Prostate gland (tissue), 2 donors: ENCODE data around the gene GPX4. TPM values are rescaled to one million over a fixed set of nuclear protein-coding genes. Genes with fewer than 3 reads are reported as not detected.

ENCODE experiments used
- DNase-seq: peaks from one replicate; pipeline ENCODE4 v3.0.0-alpha.2; 2019; ENCODE audit warnings: low spot score
- H3K27ac ChIP-seq, 2 donors: fragments of 200-600 bp; sonication (generic); 2 replicates each; pipeline ENCODE4 v1.5.1; 2017 to 2019
- H3K27me3 ChIP-seq: fragments of 200-600 bp; sonication (generic); replicated peaks from 2 replicates; pipeline ENCODE4 v1.5.1; 2019; ENCODE audit not compliant: insufficient read depth
- H3K36me3 ChIP-seq, 2 donors: fragments of 200-600 bp; sonication (generic); 1 replicate in 1 of 2; 2 replicates in 1 of 2; pipeline versions ENCODE4 v1.5.1 to v1.8.1; 2017 to 2019
- H3K4me1 ChIP-seq: fragments of 200-600 bp; sonication (generic); replicated peaks from 2 replicates; pipeline ENCODE4 v1.5.1; 2019
- H3K4me3 ChIP-seq, 2 donors: fragments of 200-600 bp; sonication (generic); 2 replicates each; pipeline ENCODE4 v1.5.1; 2017 to 2019
- H3K9me3 ChIP-seq: fragments of 200-600 bp; sonication (generic); 2 replicates; pipeline ENCODE4 v1.5.1; 2017
- POLR2A ChIP-seq: fragments of 450-650 bp; IDR thresholded peaks from one replicate; pipeline ENCODE4 v1.6.1; 2016; ENCODE audit warnings: antibody characterized with exemption, mild to moderate bottlenecking
- POLR2AphosphoS5 ChIP-seq: sonication (generic); formaldehyde crosslinking; IDR thresholded peaks from one replicate; pipeline ENCODE4 v1.6.1; 2017; ENCODE audit warnings: antibody characterized with exemption
- whole genome bisulfite sequencing: methylation state at CpG from one replicate; pipeline ENCODE4 v1.1.5; 2018; 5-methylcytosine and 5-hydroxymethylcytosine counted together
- intact Hi-C: fragments of 100-400 bp; cut with DNase I; formaldehyde crosslinking; loops from one replicate; pipeline ENCODE4 v1.14.2; 2022
- total RNA-seq, 2 donors: library from RNA; depleted of rRNA; stranded (reverse); fragments of >200 nt; gene quantifications; one replicate each; pipeline ENCODE4 v1.1.0, GENCODE V29; 2016
- TF ChIP-seq, protein P1 (sequence below), 4 experiments: fragments of 200-600 bp in 2 of 4; fragments of 450-650 bp in 2 of 4; sonication (generic) in 2 of 4; IDR thresholded peaks; 1 replicate in 3 of 4; 2 replicates in 1 of 4; pipeline ENCODE4 v1.5.1; 2016 to 2019; ENCODE audit warnings: antibody characterized with exemption in 4 of 4, mild to moderate bottlenecking in 2 of 4, moderate library complexity in 2 of 4

Gene GPX4
- total RNA-seq, 2 donors from 2014 or later: 577 to 627 TPM

DNA sequence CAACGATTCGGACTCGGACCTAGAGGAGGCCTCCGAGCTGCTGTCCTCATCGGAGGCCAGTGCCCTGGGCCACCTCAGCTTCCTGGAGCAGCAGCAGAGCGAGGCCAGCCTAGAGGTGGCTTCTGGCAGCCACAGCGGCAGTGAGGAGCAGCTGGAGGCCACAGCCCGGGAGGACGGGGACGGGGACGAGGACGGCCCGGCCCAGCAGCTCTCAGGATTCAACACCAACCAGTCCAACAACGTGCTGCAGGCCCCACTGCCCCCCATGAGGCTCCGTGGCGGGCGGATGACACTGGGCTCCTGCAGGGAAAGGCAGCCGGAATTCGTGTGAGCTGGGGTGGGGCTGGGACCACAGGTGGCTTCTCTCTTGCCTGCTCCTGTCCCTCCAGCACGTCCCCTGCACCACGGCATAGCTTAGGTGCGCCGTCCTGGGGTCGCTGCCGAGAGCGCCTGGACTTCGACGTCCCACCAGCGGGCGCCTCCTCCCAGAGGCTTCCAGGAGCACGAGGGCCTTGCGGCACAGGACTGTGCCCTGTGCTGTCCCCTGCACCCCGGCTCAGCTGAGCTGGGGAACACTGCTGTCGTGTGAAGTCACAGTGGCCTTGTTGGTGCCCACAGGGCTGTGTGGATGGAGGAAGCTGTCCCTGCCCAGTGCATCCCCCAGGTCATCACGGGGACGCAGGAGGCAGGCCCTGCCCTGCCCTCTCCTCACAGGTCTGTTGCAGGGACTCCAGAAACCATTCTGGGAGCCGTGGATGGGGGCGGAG, 17.9 kb upstream of the GPX4 start:
- no peak overlapping the region for H3K4me3 ChIP-seq
- WGBS: 69% methylated on average over 22 of the region's 38 CpGs
- TF ChIP-seq, protein P1, sequence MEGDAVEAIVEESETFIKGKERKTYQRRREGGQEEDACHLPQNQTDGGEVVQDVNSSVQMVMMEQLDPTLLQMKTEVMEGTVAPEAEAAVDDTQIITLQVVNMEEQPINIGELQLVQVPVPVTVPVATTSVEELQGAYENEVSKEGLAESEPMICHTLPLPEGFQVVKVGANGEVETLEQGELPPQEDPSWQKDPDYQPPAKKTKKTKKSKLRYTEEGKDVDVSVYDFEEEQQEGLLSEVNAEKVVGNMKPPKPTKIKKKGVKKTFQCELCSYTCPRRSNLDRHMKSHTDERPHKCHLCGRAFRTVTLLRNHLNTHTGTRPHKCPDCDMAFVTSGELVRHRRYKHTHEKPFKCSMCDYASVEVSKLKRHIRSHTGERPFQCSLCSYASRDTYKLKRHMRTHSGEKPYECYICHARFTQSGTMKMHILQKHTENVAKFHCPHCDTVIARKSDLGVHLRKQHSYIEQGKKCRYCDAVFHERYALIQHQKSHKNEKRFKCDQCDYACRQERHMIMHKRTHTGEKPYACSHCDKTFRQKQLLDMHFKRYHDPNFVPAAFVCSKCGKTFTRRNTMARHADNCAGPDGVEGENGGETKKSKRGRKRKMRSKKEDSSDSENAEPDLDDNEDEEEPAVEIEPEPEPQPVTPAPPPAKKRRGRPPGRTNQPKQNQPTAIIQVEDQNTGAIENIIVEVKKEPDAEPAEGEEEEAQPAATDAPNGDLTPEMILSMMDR (IDR thresholded peaks at IDR 0.05): no peak
- no peak for TF ChIP-seq POLR2AphosphoS5
- no peaks in the 10 kb centered on the region for H3K36me3 ChIP-seq
- no peak for DNase-seq
- no peak overlapping the region for H3K27ac ChIP-seq
- no peaks in the 10 kb centered on the region for H3K27me3 ChIP-seq
- H3K9me3 ChIP-seq: no peaks in the 10 kb centered on the region
- intact Hi-C loops: no loop called here
- no peaks in the 10 kb centered on the region for H3K4me1 ChIP-seq

DNA sequence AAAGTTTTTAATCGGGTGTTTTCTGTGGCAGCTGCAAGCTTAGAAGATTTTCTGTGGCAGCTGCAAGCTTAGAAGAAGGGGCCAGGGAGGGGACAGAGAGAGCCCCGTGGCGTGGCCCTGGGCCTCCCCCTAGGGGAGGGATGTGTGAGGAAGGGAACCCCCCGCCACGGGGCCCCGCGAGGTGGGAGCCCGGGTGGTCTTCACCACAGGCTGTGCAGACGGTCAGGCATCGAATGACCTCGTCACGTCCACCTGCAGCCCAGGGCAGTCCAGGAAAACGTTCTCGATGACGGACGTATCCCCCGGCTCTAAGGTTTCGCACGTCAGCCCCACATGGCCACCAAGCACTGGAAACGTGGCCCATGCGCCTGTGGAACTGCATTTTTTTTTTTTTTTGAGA, 17.2 kb upstream of the GPX4 start:
- Histone ChIP-seq H3K27me3 (no peaks in the 10 kb centered on the region), H3K27ac (no peak overlapping the region), H3K9me3 (no peaks in the 10 kb centered on the region), H3K4me1 (no peaks in the 10 kb centered on the region), H3K4me3 (no peak overlapping the region), H3K36me3 (peaks cover 0 to 6% of the 10 kb centered on the region in 2 donors)
- DNase-seq: no peak
- WGBS: 81% methylated on average over 21 of the region's 21 CpGs
- TF ChIP-seq POLR2A: no peak
- TF ChIP-seq, protein P1 (IDR thresholded peaks at IDR 0.05): no peak
- TF ChIP-seq POLR2AphosphoS5: no peak
- intact Hi-C loops: no loop called here

DNA sequence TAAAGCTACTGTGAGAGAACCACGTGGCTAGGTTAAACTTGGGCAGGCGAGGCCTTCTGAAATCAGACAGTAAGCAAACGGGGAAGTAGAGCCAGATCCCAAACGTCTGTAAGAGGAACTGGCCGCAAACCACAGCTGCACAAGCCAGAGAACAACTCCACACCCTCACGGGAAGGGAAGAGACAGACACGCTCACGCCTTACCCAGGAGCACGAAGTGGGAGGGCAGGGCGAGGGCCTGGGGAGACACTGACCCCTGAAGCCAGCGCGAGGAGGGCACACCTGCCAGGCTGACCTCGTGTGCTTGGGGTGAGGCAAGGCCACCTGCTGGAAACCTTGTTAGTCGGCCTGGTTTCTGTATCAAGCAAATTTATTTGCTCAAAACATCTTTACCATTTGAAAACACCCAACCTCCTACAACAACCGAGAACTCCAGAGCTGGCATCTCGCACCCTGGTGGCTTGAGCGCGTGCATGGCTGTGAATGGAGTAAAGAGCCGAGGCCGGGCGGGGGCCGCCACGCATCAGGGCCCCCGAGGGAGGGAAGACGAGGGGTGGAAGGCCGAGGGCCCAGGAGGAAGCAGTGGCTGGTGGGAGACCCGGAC, 15.9 kb upstream of the GPX4 start:
- Histone ChIP-seq H3K27me3 (no peaks in the 10 kb centered on the region), H3K4me1 (no peaks in the 10 kb centered on the region), H3K4me3 (no peak overlapping the region), H3K27ac (no peak overlapping the region), H3K36me3 (peaks cover 0 to 10% of the 10 kb centered on the region in 2 donors), H3K9me3 (no peaks in the 10 kb centered on the region)
- TF ChIP-seq, protein P1 (IDR thresholded peaks at IDR 0.05): no peak
- no peak for TF ChIP-seq POLR2A
- TF ChIP-seq POLR2AphosphoS5: no peak
- intact Hi-C loops: no loop called here
- 69% methylated on average over 27 of the region's 27 CpGs for WGBS
- DNase-seq: no peak

DNA sequence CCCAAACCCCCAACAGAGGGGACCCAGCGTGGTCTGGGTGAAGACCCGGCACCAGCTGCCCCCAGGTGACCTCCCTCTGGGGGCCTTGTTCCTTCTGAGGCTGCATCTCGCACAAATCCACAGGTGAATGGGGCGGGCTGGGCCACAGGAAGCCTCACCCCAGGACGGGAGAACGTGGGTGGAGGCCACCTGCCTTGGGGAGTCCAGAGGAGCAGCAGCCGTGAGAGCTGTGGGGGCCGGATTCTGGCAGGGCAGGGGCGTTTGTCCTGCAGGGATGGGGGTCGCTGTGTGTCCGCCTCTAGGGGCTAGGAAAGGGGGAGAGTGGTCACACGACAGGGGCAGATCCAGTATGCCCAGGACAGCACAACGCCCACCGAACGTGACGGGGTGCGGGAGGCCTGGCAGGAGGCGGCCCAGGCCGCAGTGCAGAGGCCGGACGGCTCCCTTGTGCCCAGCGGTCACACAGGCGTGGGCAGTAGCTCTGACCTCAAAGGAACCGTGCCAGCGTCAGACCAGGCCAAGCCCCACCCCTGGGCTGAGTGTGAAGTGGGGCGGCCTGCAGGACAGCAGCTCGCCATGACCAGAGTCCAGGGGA, 15.3 kb upstream of the GPX4 start:
- H3K27me3 ChIP-seq: no peaks in the 10 kb centered on the region
- H3K9me3 ChIP-seq: no peaks in the 10 kb centered on the region
- peaks cover 0 to 10% of the 10 kb centered on the region in 2 donors for H3K36me3 ChIP-seq
- TF ChIP-seq POLR2AphosphoS5: no peak
- TF ChIP-seq, protein P1 (IDR thresholded peaks at IDR 0.05): no peak
- TF ChIP-seq POLR2A: no peak
- no peaks in the 10 kb centered on the region for H3K4me1 ChIP-seq
- DNase-seq: no peak
- no peak overlapping the region for H3K4me3 ChIP-seq
- intact Hi-C loops: no loop called here
- H3K27ac ChIP-seq: no peak overlapping the region
- WGBS: 87% methylated on average over 26 of the region's 27 CpGs
